VCaP (cell line): Measurements from ENCODE around the gene CNBD2.
"Not testable (repeated sequence)": the region's sequence is repeated elsewhere in the genome, so short reads cannot be mapped to it uniquely, and the experiment has no call there.

ENCODE experiments used
- H3K27ac ChIP-seq: fragments of 450-650 bp; 2 replicates; pipeline ENCODE4 v1.5.1; 2017
- CTCF ChIP-seq: fragments of 450-650 bp; conservative IDR thresholded peaks from 2 replicates; pipeline ENCODE4 v1.5.1; 2017; ENCODE audit warnings: mild to moderate bottlenecking, moderate library complexity

CNBD2 gene

DNA sequence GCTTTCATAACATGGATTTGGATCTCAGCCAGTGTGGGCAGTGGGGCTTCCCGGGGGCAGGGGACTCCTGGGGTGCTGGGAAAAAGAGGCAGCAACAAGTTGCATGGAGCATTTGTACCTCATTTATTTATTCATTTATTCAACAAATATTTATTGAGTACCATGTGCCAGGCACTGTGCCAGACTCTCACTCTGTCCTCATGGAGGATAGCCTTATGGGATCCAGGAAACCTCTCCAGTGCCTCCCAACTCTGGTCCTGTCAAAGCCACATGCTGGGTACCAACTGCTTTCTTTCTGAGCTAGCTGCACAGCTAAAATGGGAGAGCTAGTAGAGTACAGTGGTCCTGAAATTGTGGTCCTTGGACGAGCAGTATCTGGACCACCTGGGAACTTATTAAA is 98.4 kb downstream of the CNBD2 start:
- no peak for TF ChIP-seq CTCF
- no peak overlapping the region for H3K27ac ChIP-seq

GRCh38 chr20:36068526-36068925 is 100.1 kb downstream of the CNBD2 start:
- not testable (repeated sequence) for H3K27ac ChIP-seq

DNA sequence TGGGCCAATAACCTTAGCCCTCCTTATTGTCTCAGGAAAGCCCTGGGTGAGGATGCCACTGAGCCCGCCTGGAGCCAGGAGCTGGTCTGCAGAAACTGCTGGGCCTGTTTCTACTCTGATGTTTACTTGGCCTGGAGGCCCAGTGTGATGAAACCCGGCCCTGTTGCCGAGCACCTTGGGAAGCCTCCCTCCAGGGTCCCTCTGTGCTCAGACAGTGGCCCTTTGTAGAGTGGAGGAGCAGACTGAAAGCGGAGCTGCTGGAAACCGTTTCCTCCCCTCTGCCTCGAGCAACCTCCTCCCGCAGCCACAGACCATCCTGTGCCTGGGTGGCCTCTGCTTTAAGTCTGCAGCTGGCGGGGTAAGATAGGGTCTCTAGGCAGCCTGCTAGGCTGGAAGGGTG is 102.1 kb downstream of the CNBD2 start:
- no peak overlapping the region for H3K27ac ChIP-seq
- TF ChIP-seq CTCF = no peak

DNA sequence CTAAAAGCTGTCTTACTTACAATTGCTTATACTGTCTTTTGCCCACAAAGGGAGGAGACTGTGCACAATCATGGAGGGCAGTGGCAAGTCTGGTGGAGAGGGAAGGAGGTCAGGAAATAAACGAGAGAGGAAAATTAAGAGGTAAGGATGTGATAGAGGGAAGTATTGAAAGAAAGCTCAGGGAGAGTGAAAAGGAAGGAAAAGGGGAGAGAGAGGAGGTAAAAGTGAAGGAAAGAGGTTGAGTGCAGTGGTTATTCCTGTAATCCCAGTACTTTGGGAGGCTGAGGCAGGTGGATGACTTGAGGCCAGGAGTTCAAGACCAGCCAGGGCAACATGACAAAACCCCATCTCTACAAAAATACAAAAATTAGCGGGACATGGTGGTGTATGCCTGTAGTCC is 103.5 kb downstream of the CNBD2 start:
- H3K27ac ChIP-seq = no peak overlapping the region
- no peak for TF ChIP-seq CTCF

DNA sequence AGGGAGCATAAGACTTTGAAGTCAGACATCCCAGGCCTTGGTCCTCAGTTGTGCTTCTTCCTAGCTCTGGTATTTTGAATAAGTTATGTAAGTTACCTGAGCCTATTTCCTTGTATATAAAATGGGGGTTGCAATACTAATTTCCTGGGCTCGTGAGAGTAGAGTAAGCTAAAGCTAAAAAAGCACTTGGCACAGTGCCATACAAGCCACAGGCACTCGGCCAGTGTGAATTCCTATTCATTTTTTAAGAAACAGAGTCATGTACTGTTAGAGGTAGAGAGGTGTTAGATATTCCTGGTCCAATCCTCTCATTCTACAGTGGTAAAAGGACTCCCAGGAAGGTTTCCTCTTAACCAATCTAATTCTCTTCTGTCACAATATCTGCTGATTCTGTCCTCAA is 106.6 kb downstream of the CNBD2 start:
- TF ChIP-seq CTCF = no peak
- H3K27ac ChIP-seq = no peak overlapping the region

GRCh38 chr20:36077762-36078161 is 109.4 kb downstream of the CNBD2 start:
- not testable (repeated sequence) for H3K27ac ChIP-seq

DNA sequence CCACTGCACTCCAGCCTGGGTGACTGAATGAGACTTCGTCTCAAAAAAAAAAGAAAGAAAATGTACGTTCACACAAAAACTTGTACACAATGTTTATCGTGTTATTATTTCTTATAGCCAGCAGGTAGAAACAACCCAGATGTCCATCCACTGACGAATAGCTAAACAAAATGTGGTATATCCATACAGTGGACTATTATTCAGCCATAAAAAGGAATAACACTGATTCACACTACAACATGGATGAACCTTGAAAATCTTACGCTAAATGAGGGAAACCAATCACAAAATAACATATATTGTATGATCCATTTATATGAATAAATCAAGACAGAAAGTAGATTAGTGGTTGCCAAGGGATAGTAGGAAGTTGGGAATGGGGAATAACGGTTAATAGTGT is 111.1 kb downstream of the CNBD2 start:
- TF ChIP-seq CTCF = no peak
- H3K27ac ChIP-seq = no peak overlapping the region

- H3K27ac ChIP-seq = not testable (repeated sequence)
Observed at GRCh38 chr20:36079984-36080383, 111.6 kb downstream of the CNBD2 start.
